Measurements from ENCODE around the gene WNT5B. TPM values are rescaled to one million over a fixed set of nuclear protein-coding genes. Genes with fewer than 3 reads are reported as not detected.

Gene WNT5B
- total and polyA plus RNA-seq, 10 donors, result 1.1 to 8.7 (median 4.4) TPM

DNA sequence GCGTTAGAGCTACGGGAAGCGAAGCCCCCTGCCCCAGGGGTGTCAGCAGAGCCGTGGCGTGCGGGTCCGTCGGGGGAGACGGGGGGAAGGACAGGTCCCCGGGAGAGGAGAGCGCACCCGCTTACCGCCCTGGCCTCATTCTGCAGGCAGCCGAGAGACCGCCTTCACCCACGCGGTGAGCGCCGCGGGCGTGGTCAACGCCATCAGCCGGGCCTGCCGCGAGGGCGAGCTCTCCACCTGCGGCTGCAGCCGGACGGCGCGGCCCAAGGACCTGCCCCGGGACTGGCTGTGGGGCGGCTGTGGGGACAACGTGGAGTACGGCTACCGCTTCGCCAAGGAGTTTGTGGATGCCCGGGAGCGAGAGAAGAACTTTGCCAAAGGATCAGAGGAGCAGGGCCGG is 10.5 kb downstream of the WNT5B start:
- H3K4me3 ChIP-seq, result no peak overlapping the region
- 88 to 92% (median 90%) methylated on average over 31 to 40 of the region's 40 CpGs for WGBS, 5 donors
- H3K9me3 ChIP-seq, result no peaks in the 10 kb centered on the region
- no peak for DNase-seq
- intact Hi-C loops (cut with DNase I; ENCODE audit: low total_unique reads), result no loop called here
- H3K27me3 ChIP-seq (replicated peaks in 1 of 7), result peaks cover 0 to 7% (median 0%) of the 10 kb centered on the region in 7 donors
- H3K27ac ChIP-seq, result no peak overlapping the region
- H3K36me3 ChIP-seq, result peaks cover 0 to 5% (median 0%) of the 10 kb centered on the region in 6 donors
- H3K4me1 ChIP-seq, result peaks cover 0 to 26% (median 13%) of the 10 kb centered on the region in 6 donors
- TF ChIP-seq POLR2AphosphoS5 (IDR thresholded peaks at IDR 0.05) (no peak), CTCF (IDR thresholded peaks at IDR 0.05 in 8 of 11, conservative IDR thresholded peaks at IDR 0.05 in 3 of 11) (no peak), POLR2A (IDR thresholded peaks at IDR 0.05) (no peak)

GRCh38 chr12:1640328-1641234 is 11.6 kb downstream of the WNT5B start:
- WGBS, 5 donors, result 77 to 93% (median 87%) methylated on average over 18 of the region's 18 CpGs
- intact Hi-C loops (cut with DNase I; ENCODE audit: low total_unique reads), result no loop called here
- DNase-seq, result no peak
- H3K27ac ChIP-seq, result no peak overlapping the region
- no peaks in the 10 kb centered on the region for H3K9me3 ChIP-seq
- H3K4me3 ChIP-seq, result no peak overlapping the region
- TF ChIP-seq CTCF (IDR thresholded peaks at IDR 0.05 in 8 of 11, conservative IDR thresholded peaks at IDR 0.05 in 3 of 11) (no peak), POLR2AphosphoS5 (IDR thresholded peaks at IDR 0.05) (no peak), POLR2A (IDR thresholded peaks at IDR 0.05) (no peak)
- H3K4me1 ChIP-seq, result peaks cover 0 to 26% (median 11%) of the 10 kb centered on the region in 6 donors
- peaks cover 0 to 5% (median 0%) of the 10 kb centered on the region in 6 donors for H3K36me3 ChIP-seq
- peaks cover 0 to 5% (median 0%) of the 10 kb centered on the region in 7 donors for H3K27me3 ChIP-seq (replicated peaks in 1 of 7)

- 78 to 90% (median 87%) methylated on average over 7 of the region's 7 CpGs for WGBS, 5 donors
- H3K27ac ChIP-seq, result no peak overlapping the region
- no peaks in the 10 kb centered on the region for H3K9me3 ChIP-seq
- TF ChIP-seq POLR2A (IDR thresholded peaks at IDR 0.05) (no peak), POLR2AphosphoS5 (IDR thresholded peaks at IDR 0.05) (no peak), CTCF (IDR thresholded peaks at IDR 0.05 in 8 of 11, conservative IDR thresholded peaks at IDR 0.05 in 3 of 11) (no peak)
- peaks cover 0 to 35% (median 14%) of the 10 kb centered on the region in 6 donors for H3K4me1 ChIP-seq
- H3K27me3 ChIP-seq (replicated peaks in 1 of 7), result no peaks in the 10 kb centered on the region
- intact Hi-C loops (cut with DNase I; ENCODE audit: low total_unique reads), result no loop called here
- peaks cover 0 to 5% (median 0%) of the 10 kb centered on the region in 6 donors for H3K36me3 ChIP-seq
- no peak overlapping the region for H3K4me3 ChIP-seq
- no peak for DNase-seq
Measured at GRCh38 chr12:1642513-1642912, 13.5 kb downstream of the WNT5B start.

DNA sequence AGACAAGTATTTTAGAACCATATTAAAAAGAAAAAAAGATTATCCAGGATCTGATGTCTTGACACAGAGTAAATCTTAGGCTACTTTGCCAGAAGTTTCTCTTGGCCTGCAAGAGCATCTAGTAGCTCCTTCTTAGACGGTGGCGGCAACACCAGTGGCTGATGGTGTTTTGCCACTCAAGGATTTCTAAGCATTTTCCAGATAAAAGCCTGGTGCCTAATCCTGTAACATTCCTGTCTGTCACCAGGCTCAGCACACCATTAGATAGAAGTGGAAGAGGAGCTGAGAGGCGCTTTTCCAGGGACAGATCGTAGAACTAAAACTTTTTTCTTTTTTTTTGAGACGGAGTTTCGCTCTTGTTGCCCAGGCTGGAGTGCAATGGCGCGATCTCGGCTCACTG is 14.0 kb downstream of the WNT5B start:
- WGBS, 5 donors, result 87 to 99% (median 93%) methylated on average over 9 of the region's 9 CpGs
- Histone ChIP-seq H3K4me1 (peaks cover 0 to 38% (median 14%) of the 10 kb centered on the region in 6 donors), H3K27me3 (replicated peaks in 1 of 7) (no peaks in the 10 kb centered on the region), H3K36me3 (peaks cover 0 to 5% (median 0%) of the 10 kb centered on the region in 6 donors), H3K9me3 (no peaks in the 10 kb centered on the region), H3K4me3 (no peak overlapping the region), H3K27ac (no peak overlapping the region)
- no peak for TF ChIP-seq POLR2A (IDR thresholded peaks at IDR 0.05)
- no peak for TF ChIP-seq POLR2AphosphoS5 (IDR thresholded peaks at IDR 0.05)
- TF ChIP-seq CTCF (IDR thresholded peaks at IDR 0.05 in 8 of 11, conservative IDR thresholded peaks at IDR 0.05 in 3 of 11), result no peak
- intact Hi-C loops (cut with DNase I; ENCODE audit: low total_unique reads), result no loop called here
- DNase-seq, result no peak
